ENCODE data around the gene ATAD3B.

Gene ATAD3B, protein sequence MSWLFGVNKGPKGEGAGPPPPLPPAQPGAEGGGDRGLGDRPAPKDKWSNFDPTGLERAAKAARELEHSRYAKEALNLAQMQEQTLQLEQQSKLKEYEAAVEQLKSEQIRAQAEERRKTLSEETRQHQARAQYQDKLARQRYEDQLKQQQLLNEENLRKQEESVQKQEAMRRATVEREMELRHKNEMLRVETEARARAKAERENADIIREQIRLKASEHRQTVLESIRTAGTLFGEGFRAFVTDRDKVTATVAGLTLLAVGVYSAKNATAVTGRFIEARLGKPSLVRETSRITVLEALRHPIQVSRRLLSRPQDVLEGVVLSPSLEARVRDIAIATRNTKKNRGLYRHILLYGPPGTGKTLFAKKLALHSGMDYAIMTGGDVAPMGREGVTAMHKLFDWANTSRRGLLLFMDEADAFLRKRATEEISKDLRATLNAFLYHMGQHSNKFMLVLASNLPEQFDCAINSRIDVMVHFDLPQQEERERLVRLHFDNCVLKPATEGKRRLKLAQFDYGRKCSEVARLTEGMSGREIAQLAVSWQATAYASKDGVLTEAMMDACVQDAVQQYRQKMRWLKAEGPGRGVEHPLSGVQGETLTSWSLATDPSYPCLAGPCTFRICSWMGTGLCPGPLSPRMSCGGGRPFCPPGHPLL

DNA sequence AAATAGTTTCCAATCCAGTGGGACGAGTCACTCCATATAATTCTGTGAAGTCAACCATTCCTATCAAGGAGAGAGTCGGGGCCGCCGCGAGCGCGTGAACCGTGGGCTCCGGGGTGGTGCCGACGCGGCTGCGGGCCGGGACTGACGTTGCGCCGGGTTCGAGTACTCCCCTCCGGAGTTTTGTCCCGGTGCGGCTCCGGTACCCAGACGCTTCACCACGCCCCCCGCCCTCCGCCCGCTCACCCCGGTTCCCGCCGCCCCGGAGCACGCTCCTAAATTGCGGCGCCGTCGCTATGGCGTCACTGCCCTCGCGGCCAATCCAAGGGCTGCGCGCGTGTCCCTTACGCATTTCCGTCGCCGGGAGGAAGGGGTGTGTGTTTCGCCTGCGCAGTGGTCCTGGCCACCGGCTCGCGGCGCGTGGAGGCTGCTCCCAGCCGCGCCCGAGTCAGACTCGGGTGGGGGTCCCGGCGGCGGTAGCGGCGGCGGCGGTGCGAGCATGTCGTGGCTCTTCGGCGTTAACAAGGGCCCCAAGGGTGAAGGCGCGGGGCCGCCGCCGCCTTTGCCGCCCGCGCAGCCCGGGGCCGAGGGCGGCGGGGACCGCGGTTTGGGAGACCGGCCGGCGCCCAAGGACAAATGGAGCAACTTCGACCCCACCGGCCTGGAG, at the start of gene ATAD3B:
Gene ATAD3B (plus strand): TSS at position 377 of the 664 bp plus-strand sequence. CDS start 120 bp downstream, at position 497.
- TF ChIP-seq, protein P1, sequence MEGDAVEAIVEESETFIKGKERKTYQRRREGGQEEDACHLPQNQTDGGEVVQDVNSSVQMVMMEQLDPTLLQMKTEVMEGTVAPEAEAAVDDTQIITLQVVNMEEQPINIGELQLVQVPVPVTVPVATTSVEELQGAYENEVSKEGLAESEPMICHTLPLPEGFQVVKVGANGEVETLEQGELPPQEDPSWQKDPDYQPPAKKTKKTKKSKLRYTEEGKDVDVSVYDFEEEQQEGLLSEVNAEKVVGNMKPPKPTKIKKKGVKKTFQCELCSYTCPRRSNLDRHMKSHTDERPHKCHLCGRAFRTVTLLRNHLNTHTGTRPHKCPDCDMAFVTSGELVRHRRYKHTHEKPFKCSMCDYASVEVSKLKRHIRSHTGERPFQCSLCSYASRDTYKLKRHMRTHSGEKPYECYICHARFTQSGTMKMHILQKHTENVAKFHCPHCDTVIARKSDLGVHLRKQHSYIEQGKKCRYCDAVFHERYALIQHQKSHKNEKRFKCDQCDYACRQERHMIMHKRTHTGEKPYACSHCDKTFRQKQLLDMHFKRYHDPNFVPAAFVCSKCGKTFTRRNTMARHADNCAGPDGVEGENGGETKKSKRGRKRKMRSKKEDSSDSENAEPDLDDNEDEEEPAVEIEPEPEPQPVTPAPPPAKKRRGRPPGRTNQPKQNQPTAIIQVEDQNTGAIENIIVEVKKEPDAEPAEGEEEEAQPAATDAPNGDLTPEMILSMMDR (IDR thresholded peaks at IDR 0.05; ENCODE audit: low read depth, low read length) = no peak
- peak within 1 kb of the TSS; percentile 67 for H3K4me3 ChIP-seq (ENCODE audit: low read depth, low read length)

DNA sequence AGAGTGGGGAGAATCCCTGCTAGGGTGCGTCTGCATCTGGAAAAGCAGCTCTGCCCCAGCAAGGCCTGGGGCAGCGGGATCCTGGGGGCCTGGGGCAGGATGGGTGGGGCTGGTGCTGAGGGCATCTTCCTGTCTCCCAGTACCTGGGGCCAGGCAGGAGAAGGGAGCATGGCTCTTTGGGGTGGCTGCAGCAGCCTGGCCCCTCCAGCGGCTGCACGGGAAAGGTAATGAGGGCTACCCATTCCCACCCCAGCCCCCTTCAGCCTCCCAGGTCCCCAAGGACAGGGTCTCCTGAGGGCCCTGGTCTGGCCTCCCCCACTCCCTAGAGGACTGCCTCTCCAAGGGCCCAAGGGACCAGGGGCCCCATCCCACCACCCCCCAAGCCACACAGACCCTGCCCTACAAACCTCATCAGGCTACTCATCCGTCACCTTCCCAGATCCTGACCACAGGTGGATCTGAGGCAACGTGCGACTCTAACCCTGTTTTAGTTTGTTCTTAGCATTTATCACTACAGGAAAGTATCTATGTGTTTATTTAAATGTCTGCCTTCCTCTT, 49.6 kb upstream of the ATAD3B start:
- TF ChIP-seq, protein P1 (IDR thresholded peaks at IDR 0.05; ENCODE audit: low read depth, low read length) = no peak
- H3K4me3 ChIP-seq (ENCODE audit: low read depth, low read length) = no peak overlapping the region

DNA sequence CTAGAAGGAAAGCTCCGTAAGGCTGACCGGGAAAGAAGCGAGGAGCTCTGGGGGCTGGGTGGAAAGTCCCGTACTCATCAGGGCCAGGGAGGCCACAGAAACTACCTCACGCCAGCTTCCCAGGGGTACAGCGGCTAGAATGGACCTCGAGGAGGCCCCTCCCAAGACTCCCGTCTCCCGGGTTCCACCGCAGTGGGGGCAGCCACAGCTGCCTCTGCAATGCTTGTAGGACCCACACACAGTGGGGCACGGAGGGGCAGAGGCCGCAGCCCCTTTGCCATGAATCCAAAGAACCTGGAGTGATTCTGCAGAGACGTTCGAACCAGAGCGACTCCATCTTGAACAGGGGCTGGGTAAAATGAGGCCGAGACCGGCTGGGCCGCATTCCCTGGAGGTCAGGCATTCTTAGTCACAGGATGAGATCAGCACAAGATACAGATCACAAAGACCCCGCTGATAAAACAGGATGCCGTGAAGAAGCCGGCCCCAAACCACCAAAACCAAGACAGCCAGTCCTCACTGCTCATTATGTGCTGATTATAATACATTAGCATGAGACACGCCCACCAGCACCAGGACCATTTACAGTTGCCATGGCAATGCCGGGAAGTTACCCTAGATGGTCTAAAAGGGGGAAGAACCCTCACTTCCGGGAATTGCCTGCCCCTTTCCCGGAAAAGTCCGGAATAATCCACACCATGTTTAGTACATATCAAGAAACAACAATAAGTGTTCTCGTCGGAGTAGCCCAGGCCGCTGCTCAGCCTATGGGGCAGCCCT, 48.9 kb upstream of the ATAD3B start:
- TF ChIP-seq, protein P1 (IDR thresholded peaks at IDR 0.05; ENCODE audit: low read depth, low read length) = no peak

DNA sequence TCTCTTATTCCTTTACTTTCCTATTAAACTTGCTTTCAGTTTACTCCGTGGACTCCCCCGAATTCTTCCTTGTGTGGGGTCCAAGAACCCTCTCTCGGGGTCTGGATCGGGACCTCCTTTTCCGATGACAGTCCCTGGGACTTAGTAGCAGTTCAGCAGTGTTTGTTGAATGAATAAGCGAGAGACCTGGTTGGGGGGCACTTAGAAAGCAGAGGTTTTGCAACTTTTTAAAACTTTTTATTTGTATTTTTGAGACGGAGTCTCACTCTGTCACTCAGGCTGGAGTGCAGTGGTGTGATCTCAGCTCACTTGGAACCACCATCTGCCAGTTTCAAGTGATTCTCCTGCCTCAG, 48.3 kb upstream of the ATAD3B start:
- TF ChIP-seq, protein P1 (IDR thresholded peaks at IDR 0.05; ENCODE audit: low read depth, low read length) = no peak
- H3K4me3 ChIP-seq (ENCODE audit: low read depth, low read length) = no peak overlapping the region

More for the DNA sequence above, 48.9 kb upstream of the ATAD3B start:
- no peak overlapping the region for H3K4me3 ChIP-seq (ENCODE audit: low read depth, low read length)

DNA sequence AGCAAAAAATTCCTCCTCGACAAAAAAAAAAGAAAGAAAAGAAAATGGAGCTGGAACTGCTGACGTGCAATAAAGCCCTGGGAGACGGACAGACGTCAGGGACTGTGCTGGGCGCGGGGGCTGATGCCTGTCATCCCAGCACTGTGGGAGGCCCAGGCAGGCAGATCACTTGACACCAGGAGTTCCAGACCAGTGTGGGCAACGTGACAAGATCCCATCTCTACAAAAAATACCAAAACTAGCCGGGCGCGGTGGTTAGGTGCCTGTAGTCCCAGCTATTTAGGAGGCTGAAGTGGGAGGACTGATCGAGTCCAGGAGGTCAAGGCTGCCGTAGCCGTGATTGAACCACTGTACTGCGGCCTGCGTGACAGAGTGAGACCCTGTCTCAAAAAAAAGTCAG, 46.9 kb upstream of the ATAD3B start:
- TF ChIP-seq, protein P1 (IDR thresholded peaks at IDR 0.05; ENCODE audit: low read depth, low read length) = no peak
- no peak overlapping the region for H3K4me3 ChIP-seq (ENCODE audit: low read depth, low read length)

DNA sequence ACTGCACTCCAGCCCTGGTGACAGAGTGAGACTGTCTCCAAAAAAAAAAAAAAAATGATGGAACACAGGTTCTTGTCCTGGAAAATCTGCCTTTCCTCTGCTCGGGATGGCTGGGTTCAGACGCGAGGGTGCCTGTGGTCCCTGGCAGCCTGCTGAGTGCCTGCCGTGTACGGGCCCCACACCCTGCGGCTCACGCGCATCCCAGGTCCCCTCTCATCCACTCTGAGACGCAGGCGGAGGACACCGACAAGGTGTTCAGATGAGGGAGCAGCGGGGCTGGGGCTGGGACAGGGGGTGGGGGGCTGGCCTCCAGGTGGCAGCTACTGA, 46.2 kb upstream of the ATAD3B start:
- no peak overlapping the region for H3K4me3 ChIP-seq (ENCODE audit: low read depth, low read length)
- TF ChIP-seq, protein P1 (IDR thresholded peaks at IDR 0.05; ENCODE audit: low read depth, low read length) = no peak
